GM10266 (cell line): ENCODE results near the gene DDX31.

Source experiments
- DNase-seq: peaks from one replicate; pipeline ENCODE4 v3.0.0; 2012; ENCODE audit errors: extremely low spot score
- CTCF ChIP-seq: IDR thresholded peaks from 2 replicates; pipeline ENCODE4 v1.5.1; 2012; ENCODE audit warnings: mild to moderate bottlenecking, low read depth; ENCODE audit not compliant: control insufficient read depth, insufficient read depth; ENCODE audit errors: missing control alignments

DDX31 gene

GRCh38 chr9:132708769-132709430, 39.1 kb upstream of the DDX31 start:
- TF ChIP-seq CTCF = no peak
- DNase-seq = no peak

- DNase-seq = no peak
- no peak for TF ChIP-seq CTCF
Measured at GRCh38 chr9:132708239-132708638, 38.5 kb upstream of the DDX31 start.

- no peak for DNase-seq
Measured at GRCh38 chr9:132703336-132703735, 33.6 kb upstream of the DDX31 start.

GRCh38 chr9:132702254-132702653, 32.5 kb upstream of the DDX31 start:
- DNase-seq = no peak
- no peak for TF ChIP-seq CTCF

More at GRCh38 chr9:132703336-132703735, 33.6 kb upstream of the DDX31 start:
- no peak for TF ChIP-seq CTCF

- no peak for TF ChIP-seq CTCF
- no peak for DNase-seq
Measured at GRCh38 chr9:132699956-132700355, 30.2 kb upstream of the DDX31 start.

GRCh38 chr9:132698989-132699388, 29.2 kb upstream of the DDX31 start:
- no peak for DNase-seq
- TF ChIP-seq CTCF = no peak

GRCh38 chr9:132697230-132697629, 27.4 kb upstream of the DDX31 start:
- no peak for DNase-seq
- TF ChIP-seq CTCF = no peak
